ENCODE results near the gene TMEM88. TPM values are rescaled to one million over a fixed set of nuclear protein-coding genes. Genes with fewer than 3 reads are reported as not detected.

The TMEM88 gene
- total RNA-seq, 1 donor from 2014 or later = 12.0 TPM

- Histone ChIP-seq H3K4me1 (peaks cover 51% of the 10 kb centered on the region), H3K9me3 (no peaks in the 10 kb centered on the region), H3K27me3 (ENCODE audit: low read depth) (no peaks in the 10 kb centered on the region), H3K4me3 (no peak overlapping the region), H3K36me3 (peaks cover 13% of the 10 kb centered on the region), H3K27ac (peak overlapping the region; percentile 99)
- ATAC-seq = no peak
- TF ChIP-seq CTCF (IDR thresholded peaks at IDR 0.05) = no peak
- no peak for DNase-seq
- intact Hi-C loops (cut with DNase I) = no loop called here
Measured at GRCh38 chr17:7840441-7840840, 14.4 kb upstream of the TMEM88 start.

- H3K4me1 ChIP-seq = peaks cover 55% of the 10 kb centered on the region
- H3K9me3 ChIP-seq = no peaks in the 10 kb centered on the region
- intact Hi-C loops (cut with DNase I) = no loop called here
- H3K4me3 ChIP-seq = peak overlapping the region; percentile 79
- H3K36me3 ChIP-seq = peaks cover 17% of the 10 kb centered on the region
- no peaks in the 10 kb centered on the region for H3K27me3 ChIP-seq (ENCODE audit: low read depth)
- no peak for TF ChIP-seq CTCF (IDR thresholded peaks at IDR 0.05)
- DNase-seq (no peak), ATAC-seq (no peak)
- H3K27ac ChIP-seq = peak overlapping the region; percentile 99
Measured at GRCh38 chr17:7840875-7841274, 14.0 kb upstream of the TMEM88 start.

- peak overlapping the region; percentile 99 for H3K27ac ChIP-seq
- peak; percentile 19 for TF ChIP-seq CTCF (IDR thresholded peaks at IDR 0.05)
- no peaks in the 10 kb centered on the region for H3K27me3 ChIP-seq (ENCODE audit: low read depth)
- H3K9me3 ChIP-seq = no peaks in the 10 kb centered on the region
- H3K36me3 ChIP-seq = peaks cover 23% of the 10 kb centered on the region
- intact Hi-C loops (cut with DNase I) = no loop called here
- DNase-seq (peak; percentile 89), ATAC-seq (peak; percentile 57 to 59)
- peak overlapping the region; percentile 79 for H3K4me3 ChIP-seq
- H3K4me1 ChIP-seq = peaks cover 57% of the 10 kb centered on the region
Measured at GRCh38 chr17:7841396-7841914, 13.4 kb upstream of the TMEM88 start.

- DNase-seq (peak; percentile 91), ATAC-seq (peak; percentile 72 to 79)
- Histone ChIP-seq H3K4me1 (peaks cover 52% of the 10 kb centered on the region), H3K9me3 (no peaks in the 10 kb centered on the region), H3K4me3 (peak overlapping the region; percentile 79), H3K36me3 (peaks cover 28% of the 10 kb centered on the region), H3K27ac (peak overlapping the region; percentile 99), H3K27me3 (ENCODE audit: low read depth) (no peaks in the 10 kb centered on the region)
- no peak for TF ChIP-seq CTCF (IDR thresholded peaks at IDR 0.05)
- intact Hi-C loops (cut with DNase I) = no loop called here
Measured at GRCh38 chr17:7841915-7842379, 12.9 kb upstream of the TMEM88 start.

- ATAC-seq (peak; percentile 43 to 61), DNase-seq (peak; percentile 88)
- Histone ChIP-seq H3K36me3 (peaks cover 35% of the 10 kb centered on the region), H3K4me1 (peaks cover 46% of the 10 kb centered on the region), H3K27me3 (ENCODE audit: low read depth) (no peaks in the 10 kb centered on the region), H3K27ac (peak overlapping the region; percentile 99), H3K9me3 (no peaks in the 10 kb centered on the region), H3K4me3 (peak overlapping the region; percentile 79)
- no peak for TF ChIP-seq CTCF (IDR thresholded peaks at IDR 0.05)
- intact Hi-C loops (cut with DNase I) = no loop called here
Measured at GRCh38 chr17:7842380-7843256, 12.2 kb upstream of the TMEM88 start.
